GM23248 (cell line): Measurements from ENCODE around the gene EP300.

Experiments
- EZH2 ChIP-seq: fragments of 200-600 bp; sonication (generic); IDR thresholded peaks from 2 replicates; pipeline ENCODE4 v1.6.1; 2018; ENCODE audit warnings: antibody characterized with exemption, mild to moderate bottlenecking; ENCODE audit not compliant: insufficient read depth, poor library complexity, severe bottlenecking
- EZH2phosphoT487 ChIP-seq: fragments of 200-600 bp; sonication (generic); IDR thresholded peaks from 2 replicates; pipeline ENCODE4 v1.6.1; 2018; ENCODE audit warnings: antibody characterized with exemption, moderate library complexity, mild to moderate bottlenecking, low read depth; ENCODE audit not compliant: insufficient read depth

- no peak for TF ChIP-seq EZH2
- TF ChIP-seq EZH2phosphoT487: no peak
Measured at GRCh38 chr22:41216984-41217383, 124.6 kb downstream of the EP300 start.
